SIG-M5 treated with dmso at 0.1 percent for 504 hours (cell line): Measurements from ENCODE around the gene KIRREL3.

Experiments
- DNase-seq: peaks from one replicate; lab custom pipeline; 2025; ENCODE audit not compliant: unreplicated experiment; lab: John Stamatoyannopoulos, UW

KIRREL3 gene

GRCh38 chr11:126544108-126545056, 456.2 kb downstream of the KIRREL3 start:
- no peak for DNase-seq

GRCh38 chr11:126543691-126544090, 456.9 kb downstream of the KIRREL3 start:
- no peak for DNase-seq

- no peak for DNase-seq
Measured at GRCh38 chr11:126542334-126543015, 458.1 kb downstream of the KIRREL3 start.

GRCh38 chr11:126538071-126538470, 462.5 kb downstream of the KIRREL3 start:
- no peak for DNase-seq

GRCh38 chr11:126537492-126537891, 463.1 kb downstream of the KIRREL3 start:
- DNase-seq = no peak

GRCh38 chr11:126534141-126534805, 466.3 kb downstream of the KIRREL3 start:
- DNase-seq = no peak

- no peak for DNase-seq
Measured at GRCh38 chr11:126533560-126533959, 467.0 kb downstream of the KIRREL3 start.

- DNase-seq = no peak
Measured at GRCh38 chr11:126530416-126530815, 470.2 kb downstream of the KIRREL3 start.

GRCh38 chr11:126529037-126529436, 471.5 kb downstream of the KIRREL3 start:
- no peak for DNase-seq

GRCh38 chr11:126528075-126528474, 472.5 kb downstream of the KIRREL3 start:
- no peak for DNase-seq

GRCh38 chr11:126527651-126528050, 472.9 kb downstream of the KIRREL3 start:
- DNase-seq = no peak

- no peak for DNase-seq
Measured at GRCh38 chr11:126526471-126526870, 474.1 kb downstream of the KIRREL3 start.

- DNase-seq = no peak
Measured at GRCh38 chr11:126525702-126526101, 474.9 kb downstream of the KIRREL3 start.

- no peak for DNase-seq
Measured at GRCh38 chr11:126525216-126525615, 475.4 kb downstream of the KIRREL3 start.

- no peak for DNase-seq
Measured at GRCh38 chr11:126523441-126524205, 476.9 kb downstream of the KIRREL3 start.

GRCh38 chr11:126522606-126523005, 478.0 kb downstream of the KIRREL3 start:
- DNase-seq = no peak

- no peak for DNase-seq
Measured at GRCh38 chr11:126522152-126522551, 478.4 kb downstream of the KIRREL3 start.

- DNase-seq = no peak
Measured at GRCh38 chr11:126521196-126521595, 479.4 kb downstream of the KIRREL3 start.

- DNase-seq = no peak
Measured at GRCh38 chr11:126519764-126520734, 480.5 kb downstream of the KIRREL3 start.
